ENCODE results near the gene AATK. TPM values are rescaled to one million over a fixed set of nuclear protein-coding genes. Genes with fewer than 3 reads are reported as not detected.

AATK gene
- total and polyA plus RNA-seq, 12 donors = 0.73 to 23.3 (median 9.9) TPM

DNA sequence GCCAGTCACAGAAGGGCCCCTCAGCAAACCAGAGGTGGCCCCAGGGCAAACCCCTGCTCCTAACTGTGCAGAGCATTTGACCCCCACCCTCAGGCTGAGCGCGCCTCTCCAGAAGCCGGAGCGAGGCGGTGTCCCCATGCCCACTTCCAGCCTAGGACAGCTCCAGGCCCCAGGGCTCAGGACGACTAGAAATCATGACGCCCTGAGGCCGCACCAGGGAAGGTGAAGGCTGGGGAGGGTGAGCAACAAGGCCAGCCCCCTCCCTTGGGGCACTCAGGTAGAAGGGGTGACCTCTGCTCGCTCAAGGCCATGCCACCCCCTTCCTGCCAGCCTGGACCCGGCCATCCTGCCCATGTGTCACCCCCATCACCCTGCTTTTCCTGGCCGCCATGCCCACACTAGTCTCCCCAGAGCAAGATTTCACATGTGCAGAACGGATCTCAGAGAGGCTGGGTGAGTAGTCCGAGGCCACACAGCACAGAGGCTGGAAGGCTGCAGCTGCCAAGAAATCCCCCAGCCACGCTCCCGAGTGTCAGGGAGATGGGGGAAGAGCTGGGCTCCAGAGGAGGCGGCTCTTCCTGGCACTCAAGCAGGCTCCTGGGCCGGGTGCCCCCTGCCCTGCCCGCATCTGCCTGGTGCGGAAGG, 2.8 kb downstream of the AATK start:
- no peak overlapping the region for H3K27ac ChIP-seq
- H3K9me3 ChIP-seq (replicated peaks in 1 of 3) = no peaks in the 10 kb centered on the region
- WGBS, 4 donors = 82 to 100% (median 84%) methylated on average over 4 to 19 of the region's 19 CpGs
- peaks cover 6% of the 10 kb centered on the region for H3K27me3 ChIP-seq
- H3K36me3 ChIP-seq (replicated peaks in 1 of 2) = no peaks in the 10 kb centered on the region
- H3K4me1 ChIP-seq (replicated peaks in 1 of 2) = peaks cover 7 to 17% of the 10 kb centered on the region in 2 donors
- DNase-seq = no peak
- no peak overlapping the region for H3K4me3 ChIP-seq
- TF ChIP-seq, protein P1, sequence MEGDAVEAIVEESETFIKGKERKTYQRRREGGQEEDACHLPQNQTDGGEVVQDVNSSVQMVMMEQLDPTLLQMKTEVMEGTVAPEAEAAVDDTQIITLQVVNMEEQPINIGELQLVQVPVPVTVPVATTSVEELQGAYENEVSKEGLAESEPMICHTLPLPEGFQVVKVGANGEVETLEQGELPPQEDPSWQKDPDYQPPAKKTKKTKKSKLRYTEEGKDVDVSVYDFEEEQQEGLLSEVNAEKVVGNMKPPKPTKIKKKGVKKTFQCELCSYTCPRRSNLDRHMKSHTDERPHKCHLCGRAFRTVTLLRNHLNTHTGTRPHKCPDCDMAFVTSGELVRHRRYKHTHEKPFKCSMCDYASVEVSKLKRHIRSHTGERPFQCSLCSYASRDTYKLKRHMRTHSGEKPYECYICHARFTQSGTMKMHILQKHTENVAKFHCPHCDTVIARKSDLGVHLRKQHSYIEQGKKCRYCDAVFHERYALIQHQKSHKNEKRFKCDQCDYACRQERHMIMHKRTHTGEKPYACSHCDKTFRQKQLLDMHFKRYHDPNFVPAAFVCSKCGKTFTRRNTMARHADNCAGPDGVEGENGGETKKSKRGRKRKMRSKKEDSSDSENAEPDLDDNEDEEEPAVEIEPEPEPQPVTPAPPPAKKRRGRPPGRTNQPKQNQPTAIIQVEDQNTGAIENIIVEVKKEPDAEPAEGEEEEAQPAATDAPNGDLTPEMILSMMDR (IDR thresholded peaks at IDR 0.05) = no peak
- no peak for TF ChIP-seq POLR2A (IDR thresholded peaks at IDR 0.05)
- intact Hi-C loops (cut with DNase I) = no loop called here

DNA sequence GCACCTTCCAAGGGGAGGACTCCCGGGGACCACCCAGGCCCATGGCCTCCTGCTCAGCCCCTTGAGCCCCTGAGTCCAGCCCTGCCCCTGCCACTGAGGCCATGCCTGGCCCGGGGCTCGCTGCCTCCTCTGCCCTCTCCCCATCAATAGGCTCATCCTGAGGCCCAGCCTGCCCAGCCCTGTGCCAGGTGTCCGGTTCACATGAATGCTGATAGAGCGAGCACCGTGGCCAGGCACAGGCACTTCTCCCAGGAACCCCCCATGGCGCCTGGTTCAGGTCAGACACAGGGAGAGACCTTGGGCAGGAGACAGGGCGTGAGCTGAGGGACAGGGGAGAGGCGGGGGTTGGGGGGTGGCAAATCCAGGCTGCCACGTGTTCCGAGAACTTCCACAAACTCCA, 3.5 kb downstream of the AATK start:
- no peak for TF ChIP-seq POLR2A (IDR thresholded peaks at IDR 0.05)
- TF ChIP-seq, protein P1 (IDR thresholded peaks at IDR 0.05) = no peak
- intact Hi-C loops (cut with DNase I) = no loop called here
- Histone ChIP-seq H3K27me3 (peaks cover 6% of the 10 kb centered on the region), H3K36me3 (replicated peaks in 1 of 2) (no peaks in the 10 kb centered on the region), H3K4me1 (replicated peaks in 1 of 2) (peaks cover 7 to 17% of the 10 kb centered on the region in 2 donors), H3K4me3 (no peak overlapping the region), H3K27ac (no peak overlapping the region), H3K9me3 (replicated peaks in 1 of 3) (no peaks in the 10 kb centered on the region)
- no peak for DNase-seq
- 74 to 86% (median 85%) methylated on average over 6 to 11 of the region's 11 CpGs for WGBS, 4 donors

DNA sequence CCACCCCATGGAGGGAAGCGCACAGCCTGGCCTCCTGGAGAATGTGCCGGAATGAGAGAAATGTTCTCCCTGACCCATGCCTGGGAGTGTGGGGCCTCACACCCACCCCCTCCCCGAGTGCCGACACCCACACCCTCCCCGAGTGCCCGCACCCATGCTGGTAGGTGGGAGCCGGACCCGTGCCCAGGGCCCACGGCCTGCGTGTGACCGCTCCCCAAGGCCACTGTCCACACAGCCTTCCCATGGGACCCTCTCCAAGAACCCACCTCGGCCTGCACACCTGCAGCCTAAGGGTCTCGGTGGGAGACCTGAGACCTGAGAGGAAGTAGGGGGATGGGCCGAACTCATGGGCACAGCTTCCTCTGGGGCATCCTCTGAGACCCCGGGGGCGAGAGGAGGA, 4.0 kb downstream of the AATK start:
- intact Hi-C loops (cut with DNase I) = no loop called here
- peaks cover 6% of the 10 kb centered on the region for H3K27me3 ChIP-seq
- 89 to 100% (median 94%) methylated on average over 1 to 16 of the region's 16 CpGs for WGBS, 4 donors
- no peaks in the 10 kb centered on the region for H3K9me3 ChIP-seq (replicated peaks in 1 of 3)
- H3K4me1 ChIP-seq (replicated peaks in 1 of 2) = peaks cover 7 to 17% of the 10 kb centered on the region in 2 donors
- no peaks in the 10 kb centered on the region for H3K36me3 ChIP-seq (replicated peaks in 1 of 2)
- H3K4me3 ChIP-seq = no peak overlapping the region
- no peak overlapping the region for H3K27ac ChIP-seq
- TF ChIP-seq, protein P1 (IDR thresholded peaks at IDR 0.05) = no peak
- no peak for TF ChIP-seq POLR2A (IDR thresholded peaks at IDR 0.05)
- no peak for DNase-seq

DNA sequence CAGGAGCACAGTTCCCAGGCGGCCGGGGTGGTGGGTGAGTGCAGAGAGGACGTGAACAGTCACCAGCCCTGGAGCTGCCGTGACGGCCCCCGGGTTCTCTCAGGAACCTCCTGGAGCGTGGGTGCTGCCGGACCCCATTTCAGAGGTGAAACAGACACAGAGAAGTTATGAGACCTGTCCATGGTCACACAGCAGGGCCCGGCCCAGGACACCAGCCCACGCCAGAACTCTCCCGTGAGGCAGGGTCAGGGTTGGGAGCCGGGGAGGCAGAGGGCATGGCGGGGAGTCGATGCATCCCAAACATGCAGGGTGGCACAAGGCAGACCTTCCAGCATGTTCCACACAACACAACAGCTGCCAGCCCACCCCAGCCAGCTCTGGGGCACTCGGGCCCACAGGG, 4.5 kb downstream of the AATK start:
- Histone ChIP-seq H3K4me1 (replicated peaks in 1 of 2) (peaks cover 7 to 17% of the 10 kb centered on the region in 2 donors), H3K36me3 (replicated peaks in 1 of 2) (no peaks in the 10 kb centered on the region), H3K9me3 (replicated peaks in 1 of 3) (no peaks in the 10 kb centered on the region), H3K27ac (no peak overlapping the region), H3K4me3 (no peak overlapping the region), H3K27me3 (peaks cover 6% of the 10 kb centered on the region)
- intact Hi-C loops (cut with DNase I) = no loop called here
- no peak for DNase-seq
- WGBS, 4 donors = 90 to 96% (median 94%) methylated on average over 8 to 15 of the region's 15 CpGs
- no peak for TF ChIP-seq POLR2A (IDR thresholded peaks at IDR 0.05)
- TF ChIP-seq, protein P1 (IDR thresholded peaks at IDR 0.05) = no peak

Measured in adrenal gland (tissue), 12 donors.